Sigmoid colon (tissue), 7 donors: ENCODE results near the gene NUP214. TPM values are rescaled to one million over a fixed set of nuclear protein-coding genes. Genes with fewer than 3 reads are reported as not detected.

Experiments
- DNase-seq: peaks from one replicate; pipeline ENCODE4 v3.0.0-alpha.2; 2019
- H3K27ac ChIP-seq, 4 donors: fragments of 200-600 bp; sonication (generic); one replicate each; pipeline ENCODE4 v1.5.1; 2016 to 2019; ENCODE audit warnings: mild to moderate bottlenecking in 1 of 4
- H3K27me3 ChIP-seq, 3 donors: fragments of 200-600 bp; sonication (generic); one replicate each; pipeline ENCODE4 v1.5.1; 2019; ENCODE audit warnings: mild to moderate bottlenecking in 1 of 3
- H3K36me3 ChIP-seq, 4 donors: fragments of 200-600 bp; sonication (generic); one replicate each; pipeline ENCODE4 v1.5.1; 2016 to 2019
- H3K4me1 ChIP-seq, 4 donors: fragments of 200-600 bp; sonication (generic); one replicate each; pipeline ENCODE4 v1.5.1; 2017 to 2019
- H3K4me3 ChIP-seq, 4 donors: fragments of 200-600 bp; sonication (generic); one replicate each; pipeline ENCODE4 v1.5.1; 2017 to 2019; ENCODE audit warnings: mild to moderate bottlenecking in 2 of 4, moderate library complexity in 1 of 4
- H3K9me3 ChIP-seq, 4 donors: fragments of 200-600 bp in 3 of 4; sonication (generic) in 3 of 4; one replicate each; pipeline versions ENCODE4 v1.5.1 to v1.6.1; 2013 to 2019
- CTCF ChIP-seq, 4 experiments: fragments of 450-650 bp in 3 of 4; fragments of 200-600 bp in 1 of 4; IDR thresholded peaks; one replicate each; pipeline ENCODE4 v1.5.1; 2016 to 2019; ENCODE audit warnings: antibody characterized with exemption in 4 of 4, mild to moderate bottlenecking in 3 of 4, moderate library complexity in 2 of 4
- EP300 ChIP-seq, 4 donors: sonication (generic); formaldehyde crosslinking; IDR thresholded peaks; one replicate each; pipeline ENCODE4 v1.6.1; 2017; ENCODE audit warnings: antibody characterized with exemption in 4 of 4
- POLR2A ChIP-seq, 2 donors: fragments of 450-650 bp; IDR thresholded peaks; one replicate each; pipeline ENCODE4 v1.6.1; 2016; ENCODE audit warnings: antibody characterized with exemption in 2 of 2, mild to moderate bottlenecking in 2 of 2, moderate library complexity in 2 of 2
- POLR2AphosphoS5 ChIP-seq, 4 donors: sonication (generic); formaldehyde crosslinking; IDR thresholded peaks; one replicate each; pipeline ENCODE4 v1.6.1; 2017; ENCODE audit warnings: antibody characterized with exemption in 4 of 4
- WGBS, 2 donors: extraction: QIAGEN DNeasy Blood & Tissue Kit; methylation state at CpG; one replicate each; pipeline ENCODE4 v1.1.7; 2013; 5-methylcytosine and 5-hydroxymethylcytosine counted together
- intact Hi-C: fragments of 100-400 bp; cut with DNase I; formaldehyde crosslinking; loops from one replicate; pipeline ENCODE4 v1.15.1; 2023
- polyA plus RNA-seq, 3 donors: library from polyadenylated mRNA; stranded (reverse); fragments of 200-250 nt; gene quantifications; one replicate each; pipeline ENCODE4 v1.2.3, GENCODE V29; 2013
- total RNA-seq, 4 donors: library from RNA; depleted of rRNA; stranded (reverse); fragments of >200 nt; gene quantifications; one replicate each; pipeline ENCODE4 v1.1.0, GENCODE V29; 2016
- donor health status: healthy with polysubstance abuse.
- donor health status: Bipolar disorder and iron deficiency.
- donor health status: healthy.

Gene NUP214
- total and polyA plus RNA-seq, 7 donors, result 9.2 to 87.5 (median 28.5) TPM

DNA sequence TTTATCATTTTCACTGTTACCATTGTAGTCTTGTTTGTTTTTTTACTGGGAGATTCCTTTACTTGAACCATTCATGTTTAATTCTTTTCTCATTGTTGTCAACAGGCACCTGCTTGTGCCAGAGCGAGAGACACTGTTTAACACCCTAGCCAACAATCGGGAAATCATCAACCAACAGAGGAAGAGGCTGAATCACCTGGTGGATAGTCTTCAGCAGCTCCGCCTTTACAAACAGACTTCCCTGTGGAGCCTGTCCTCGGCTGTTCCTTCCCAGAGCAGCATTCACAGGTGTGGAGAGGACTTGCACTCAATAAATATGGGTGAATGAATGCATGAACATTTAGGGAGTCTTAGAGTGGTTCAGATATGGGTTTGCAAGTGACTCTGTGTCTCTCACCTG, 37.5 kb downstream of the NUP214 start:
- WGBS, 2 donors, result 56 to 80% methylated on average over 4 of the region's 4 CpGs
- peaks cover 25 to 90% (median 44%) of the 10 kb centered on the region in 4 donors for H3K36me3 ChIP-seq
- no peaks in the 10 kb centered on the region for H3K27me3 ChIP-seq
- intact Hi-C loops, result no loop called here
- no peak for DNase-seq
- H3K4me1 ChIP-seq, result peaks cover 0 to 7% (median 0%) of the 10 kb centered on the region in 4 donors
- no peaks in the 10 kb centered on the region for H3K9me3 ChIP-seq
- no peak overlapping the region for H3K4me3 ChIP-seq
- no peak overlapping the region for H3K27ac ChIP-seq
- TF ChIP-seq POLR2A (IDR thresholded peaks at IDR 0.05), result no peak
- no peak for TF ChIP-seq CTCF (IDR thresholded peaks at IDR 0.05)
- TF ChIP-seq EP300 (IDR thresholded peaks at IDR 0.05), result no peak
- TF ChIP-seq POLR2AphosphoS5 (IDR thresholded peaks at IDR 0.05), result no peak

DNA sequence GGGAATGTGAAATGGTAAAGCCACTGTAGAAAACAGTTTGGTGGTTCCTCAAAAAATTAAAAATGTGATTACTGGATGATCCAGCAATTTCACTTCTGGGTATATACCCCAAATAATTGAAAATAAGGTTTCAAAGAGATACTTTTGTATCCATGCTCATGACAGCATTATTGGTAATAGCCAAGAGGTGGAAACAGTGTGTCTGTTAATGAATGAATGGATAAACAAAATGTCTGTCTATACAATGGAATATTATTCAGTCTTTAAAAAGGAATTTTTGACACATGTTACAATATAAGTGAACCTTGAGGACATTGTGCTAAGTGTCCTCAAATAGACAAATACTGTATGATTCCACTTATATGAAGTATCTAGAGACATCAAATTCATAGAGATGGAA, 40.1 kb downstream of the NUP214 start:
- peaks cover 23 to 73% (median 36%) of the 10 kb centered on the region in 4 donors for H3K36me3 ChIP-seq
- no peaks in the 10 kb centered on the region for H3K9me3 ChIP-seq
- no peak overlapping the region for H3K4me3 ChIP-seq
- DNase-seq, result no peak
- H3K27ac ChIP-seq, result no peak overlapping the region
- no peaks in the 10 kb centered on the region for H3K27me3 ChIP-seq
- TF ChIP-seq POLR2A (IDR thresholded peaks at IDR 0.05) (no peak), CTCF (IDR thresholded peaks at IDR 0.05) (no peak), POLR2AphosphoS5 (IDR thresholded peaks at IDR 0.05) (no peak)
- peaks cover 0 to 7% (median 0%) of the 10 kb centered on the region in 4 donors for H3K4me1 ChIP-seq
- intact Hi-C loops, result no loop called here

DNA sequence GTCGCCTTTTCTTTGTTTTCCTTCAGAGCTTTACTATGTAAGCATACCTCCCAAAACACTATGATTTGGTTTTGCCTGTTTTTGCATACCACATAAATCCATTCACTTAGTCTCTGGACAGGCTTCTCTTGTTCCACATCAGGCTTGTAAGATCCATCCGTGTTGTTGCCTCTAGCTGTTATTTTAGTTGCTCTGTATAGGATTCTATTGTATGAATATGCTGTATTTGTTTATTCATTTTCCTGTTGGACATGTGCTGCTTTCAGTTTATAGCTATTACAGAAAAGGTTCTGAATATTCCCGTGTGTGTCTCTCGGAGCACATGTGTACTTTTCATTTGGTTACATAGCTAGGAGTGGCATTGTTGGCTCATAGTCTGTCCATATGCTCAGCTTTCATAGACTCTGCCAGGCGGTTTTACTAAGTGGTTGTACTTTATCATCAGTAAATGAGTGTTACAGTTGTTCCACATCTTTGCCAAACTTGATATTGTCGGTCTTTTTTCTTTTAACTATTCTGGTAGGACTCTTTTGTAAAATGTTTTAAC, 41.8 kb downstream of the NUP214 start:
- intact Hi-C loops, result no loop called here
- H3K4me3 ChIP-seq, result no peak overlapping the region
- no peak for DNase-seq
- 16 to 59% methylated on average over 6 of the region's 6 CpGs for WGBS, 2 donors
- TF ChIP-seq POLR2AphosphoS5 (IDR thresholded peaks at IDR 0.05) (no peak), POLR2A (IDR thresholded peaks at IDR 0.05) (no peak), CTCF (IDR thresholded peaks at IDR 0.05) (no peak), EP300 (IDR thresholded peaks at IDR 0.05) (no peak)
- no peak overlapping the region for H3K27ac ChIP-seq
- H3K9me3 ChIP-seq, result no peaks in the 10 kb centered on the region
- H3K36me3 ChIP-seq, result peaks cover 18 to 63% (median 27%) of the 10 kb centered on the region in 4 donors
- peaks cover 0 to 7% (median 0%) of the 10 kb centered on the region in 4 donors for H3K4me1 ChIP-seq
- no peaks in the 10 kb centered on the region for H3K27me3 ChIP-seq

- no peaks in the 10 kb centered on the region for H3K27me3 ChIP-seq
- no peak for DNase-seq
- intact Hi-C loops, result no loop called here
- H3K4me3 ChIP-seq, result no peak overlapping the region
- H3K4me1 ChIP-seq, result peaks cover 0 to 7% (median 0%) of the 10 kb centered on the region in 4 donors
- TF ChIP-seq CTCF (IDR thresholded peaks at IDR 0.05) (no peak), POLR2A (IDR thresholded peaks at IDR 0.05) (no peak), EP300 (IDR thresholded peaks at IDR 0.05) (no peak), POLR2AphosphoS5 (IDR thresholded peaks at IDR 0.05) (no peak)
- H3K27ac ChIP-seq, result no peak overlapping the region
- 68 to 94% methylated on average over 4 of the region's 4 CpGs for WGBS, 2 donors
- no peaks in the 10 kb centered on the region for H3K9me3 ChIP-seq
- H3K36me3 ChIP-seq, result peaks cover 17 to 57% (median 23%) of the 10 kb centered on the region in 4 donors
Measured at GRCh38 chr9:131167936-131168335, 42.5 kb downstream of the NUP214 start.
